Stimulated activated CD8-positive, alpha-beta memory T cell treated with anti-CD3 and anti-CD28 coated beads, Interleukin-15, amount 100 ng/mL, for 48 hours (primary cell): ENCODE results near the gene TOPAZ1.

Source experiments
- DNase-seq, 2 donors: peaks; one replicate each; pipeline ENCODE4 v3.0.0-alpha.2; 2020; ENCODE audit warnings: low read depth in 2 of 2

Gene TOPAZ1

GRCh38 chr3:44242721-44243120 is 1.0 kb downstream of the TOPAZ1 start:
- DNase-seq: no peak

GRCh38 chr3:44248152-44248551 is 6.5 kb downstream of the TOPAZ1 start:
- DNase-seq: no peak

GRCh38 chr3:44252332-44252959 is 10.8 kb downstream of the TOPAZ1 start:
- DNase-seq: no peak

- DNase-seq: no peak
These were observed 17.7 kb downstream of the TOPAZ1 start for GRCh38 chr3:44259404-44259803.

- no peak for DNase-seq
These were observed 22.5 kb downstream of the TOPAZ1 start for GRCh38 chr3:44264146-44264545.

GRCh38 chr3:44265815-44266214 is 24.1 kb downstream of the TOPAZ1 start:
- DNase-seq: no peak

- no peak for DNase-seq
These were observed 30.5 kb downstream of the TOPAZ1 start for GRCh38 chr3:44272191-44272590.

GRCh38 chr3:44277925-44278324 is 36.2 kb downstream of the TOPAZ1 start:
- DNase-seq: no peak

- DNase-seq: no peak
These were observed 38.4 kb downstream of the TOPAZ1 start for GRCh38 chr3:44280077-44280476.

GRCh38 chr3:44280631-44281030 is 38.9 kb downstream of the TOPAZ1 start:
- no peak for DNase-seq

GRCh38 chr3:44284949-44285348 is 43.3 kb downstream of the TOPAZ1 start:
- no peak for DNase-seq

- no peak for DNase-seq
These were observed 48.3 kb downstream of the TOPAZ1 start for GRCh38 chr3:44289882-44290462.

GRCh38 chr3:44292276-44292675 is 50.6 kb downstream of the TOPAZ1 start:
- no peak for DNase-seq

- DNase-seq: no peak
These were observed 51.3 kb downstream of the TOPAZ1 start for GRCh38 chr3:44292947-44293346.

GRCh38 chr3:44297255-44297654 is 55.6 kb downstream of the TOPAZ1 start:
- no peak for DNase-seq

- DNase-seq: no peak
These were observed 60.1 kb downstream of the TOPAZ1 start for GRCh38 chr3:44301746-44302145.

GRCh38 chr3:44309500-44309899 is 67.8 kb downstream of the TOPAZ1 start:
- DNase-seq: no peak

GRCh38 chr3:44318891-44319311 is 77.2 kb downstream of the TOPAZ1 start:
- DNase-seq: no peak

GRCh38 chr3:44321335-44321734 is 79.6 kb downstream of the TOPAZ1 start:
- no peak for DNase-seq

GRCh38 chr3:44323341-44323955 is 81.8 kb downstream of the TOPAZ1 start:
- peak in 1 of 2 donors; percentile 10 for DNase-seq

GRCh38 chr3:44324584-44324983 is 82.9 kb downstream of the TOPAZ1 start:
- no peak for DNase-seq

- no peak for DNase-seq
These were observed 84.3 kb downstream of the TOPAZ1 start for GRCh38 chr3:44326019-44326418.

- DNase-seq: no peak
These were observed 84.8 kb downstream of the TOPAZ1 start for GRCh38 chr3:44326515-44326914.
